Measurements from ENCODE around the gene CDH4. TPM values are rescaled to one million over a fixed set of nuclear protein-coding genes. Genes with fewer than 3 reads are reported as not detected.

Gene CDH4
- total and polyA plus RNA-seq, 2 of the 4 experiments (the other 2 are of a cell fraction) = 1.6 to 3.5 TPM

DNA sequence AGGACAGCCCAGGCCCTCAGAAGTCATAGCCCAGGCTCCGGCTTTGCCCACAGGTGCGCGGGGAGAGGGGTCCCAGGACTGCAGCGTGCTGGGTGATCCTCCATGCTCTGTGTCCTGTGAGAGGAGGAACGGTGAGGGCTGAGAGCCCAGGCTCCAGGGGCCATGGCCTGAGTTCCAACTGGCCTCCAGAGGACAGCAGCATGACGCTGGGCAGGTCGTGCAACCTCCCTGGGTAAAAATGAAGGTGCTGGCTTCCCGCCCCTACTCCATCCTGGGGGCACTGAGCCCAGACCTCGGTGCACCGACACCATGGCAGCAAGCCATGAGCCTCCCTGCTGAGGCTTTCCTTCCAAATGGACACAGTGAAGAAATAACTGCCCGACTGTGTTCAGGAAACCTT lies 508.3 kb downstream of the CDH4 start:
- Histone ChIP-seq H4K8ac (ENCODE audit: low read depth in 2 of 2, low read length in 2 of 2) (no peak overlapping the region), H2AK9ac (replicated peaks; ENCODE audit: low read depth, low read length, poor library complexity) (peak overlapping the region; percentile 15), H3K4me3 (ENCODE audit: insufficient read depth, low read depth, low read length) (no peak overlapping the region), H3K27ac (ENCODE audit: insufficient read depth, low read length) (no peak overlapping the region), H3K9me3 (ENCODE audit: control insufficient read depth, insufficient read depth, low read length) (no peaks in the 10 kb centered on the region), H2BK20ac (ENCODE audit: low read depth, low read length) (no peak overlapping the region), H3K14ac (replicated peaks; ENCODE audit: low read depth, low read length) (no peak overlapping the region), H3K9me1 (ENCODE audit: insufficient read depth, low read length) (peaks cover 2% of the 10 kb centered on the region; the same call in 1 of the 2 replicates), H3K9ac (ENCODE audit: low read depth, low read length) (no peak overlapping the region), H4K91ac (ENCODE audit: insufficient read depth, low read depth, low read length) (no peak overlapping the region), H3K4me1 (ENCODE audit: control insufficient read depth, insufficient read depth, low read length) (no peaks in the 10 kb centered on the region), H3K36me3 (ENCODE audit: control insufficient read depth, insufficient read depth, low read length) (no peaks in the 10 kb centered on the region), H2AFZ (replicated peaks; ENCODE audit: low read length, poor library complexity) (no peak overlapping the region), H3K4me2 (ENCODE audit: low read depth, low read length) (no peak overlapping the region), H3K18ac (ENCODE audit: low read depth, low read length) (no peak overlapping the region), H3K79me1 (ENCODE audit: low read depth in 1 of 2, low read length in 2 of 2) (no peaks in the 10 kb centered on the region), H4K5ac (ENCODE audit: low read depth, low read length) (no peak overlapping the region), H3K56ac (ENCODE audit: extremely low read depth, insufficient read depth, low read length) (no peak overlapping the region), H3K4ac (ENCODE audit: low read depth, low read length) (no peak overlapping the region), H2BK15ac (ENCODE audit: low read depth, low read length) (no peak overlapping the region), H2BK5ac (ENCODE audit: low read depth, low read length, poor library complexity, severe bottlenecking) (no peak overlapping the region), H2AK5ac (ENCODE audit: low read depth, low read length) (no peak overlapping the region), H4K20me1 (ENCODE audit: insufficient read depth, low read length) (no peaks in the 10 kb centered on the region), H3K27me3 (ENCODE audit: control insufficient read depth, insufficient read depth, low read length) (peaks cover 2% of the 10 kb centered on the region; the same call in 1 of the 2 replicates), H3K23ac (ENCODE audit: low read depth, low read length) (no peak overlapping the region), H2BK120ac (ENCODE audit: low read depth, low read length) (no peak overlapping the region)
- WGBS, 2 experiments (ENCODE audit: extremely low coverage in 2 of 2, insufficient read length in 1 of 2) = 89% methylated on average over 3 of the region's 11 CpGs; no CpG with 5 or more reads in 1 of the 2 experiments
- ATAC-seq (ENCODE audit: low read depth) = no peak
- BruUV-seq (replicated peaks) = no TSS peak
- CTCF ChIA-PET = no interaction called here
- in situ Hi-C loops (cut with MboI; ENCODE audit: low sequenced_read_pairs) = no loop called here
- POLR2A ChIA-PET (ENCODE audit: unreplicated experiment) = no interaction called here
- no peak for DNase-seq
- intact Hi-C loops (cut with micrococcal nuclease) = no loop called here
- dilution Hi-C loops (cut with HindIII; ENCODE audit: low sequenced_read_pairs, unreplicated experiment) = no loop called here
- TF ChIP-seq POLR2A (IDR thresholded peaks at IDR 0.05; ENCODE audit: low read depth, low read length) = no peak
- TF ChIP-seq RCOR1 (IDR thresholded peaks at IDR 0.05; ENCODE audit: insufficient replicate concordance, low read length) = no peak
- TF ChIP-seq RAD21 (IDR thresholded peaks at IDR 0.05; ENCODE audit: low read length) = no peak
- TF ChIP-seq MXI1 (IDR thresholded peaks at IDR 0.05; ENCODE audit: borderline replicate concordance, low read depth, low read length) = no peak
- no peak for TF ChIP-seq MAZ (IDR thresholded peaks at IDR 0.05; ENCODE audit: borderline replicate concordance, low read depth, low read length)
- TF ChIP-seq RFX5 (IDR thresholded peaks at IDR 0.05; ENCODE audit: low read depth, low read length) = no peak
- no peak for TF ChIP-seq MAFK (IDR thresholded peaks at IDR 0.05; ENCODE audit: low read depth, low read length)
- TF ChIP-seq, protein P1, sequence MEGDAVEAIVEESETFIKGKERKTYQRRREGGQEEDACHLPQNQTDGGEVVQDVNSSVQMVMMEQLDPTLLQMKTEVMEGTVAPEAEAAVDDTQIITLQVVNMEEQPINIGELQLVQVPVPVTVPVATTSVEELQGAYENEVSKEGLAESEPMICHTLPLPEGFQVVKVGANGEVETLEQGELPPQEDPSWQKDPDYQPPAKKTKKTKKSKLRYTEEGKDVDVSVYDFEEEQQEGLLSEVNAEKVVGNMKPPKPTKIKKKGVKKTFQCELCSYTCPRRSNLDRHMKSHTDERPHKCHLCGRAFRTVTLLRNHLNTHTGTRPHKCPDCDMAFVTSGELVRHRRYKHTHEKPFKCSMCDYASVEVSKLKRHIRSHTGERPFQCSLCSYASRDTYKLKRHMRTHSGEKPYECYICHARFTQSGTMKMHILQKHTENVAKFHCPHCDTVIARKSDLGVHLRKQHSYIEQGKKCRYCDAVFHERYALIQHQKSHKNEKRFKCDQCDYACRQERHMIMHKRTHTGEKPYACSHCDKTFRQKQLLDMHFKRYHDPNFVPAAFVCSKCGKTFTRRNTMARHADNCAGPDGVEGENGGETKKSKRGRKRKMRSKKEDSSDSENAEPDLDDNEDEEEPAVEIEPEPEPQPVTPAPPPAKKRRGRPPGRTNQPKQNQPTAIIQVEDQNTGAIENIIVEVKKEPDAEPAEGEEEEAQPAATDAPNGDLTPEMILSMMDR (conservative IDR thresholded peaks at IDR 0.05; ENCODE audit: low read depth, low read length) = no peak
- TF ChIP-seq CEBPB (IDR thresholded peaks at IDR 0.05; ENCODE audit: low read depth, low read length) = no peak
- no peak for TF ChIP-seq FOS (IDR thresholded peaks at IDR 0.05; ENCODE audit: low read depth, low read length)
- TF ChIP-seq CHD1 (IDR thresholded peaks at IDR 0.05; ENCODE audit: low read depth, low read length) = no peak
- TF ChIP-seq, protein P2, sequence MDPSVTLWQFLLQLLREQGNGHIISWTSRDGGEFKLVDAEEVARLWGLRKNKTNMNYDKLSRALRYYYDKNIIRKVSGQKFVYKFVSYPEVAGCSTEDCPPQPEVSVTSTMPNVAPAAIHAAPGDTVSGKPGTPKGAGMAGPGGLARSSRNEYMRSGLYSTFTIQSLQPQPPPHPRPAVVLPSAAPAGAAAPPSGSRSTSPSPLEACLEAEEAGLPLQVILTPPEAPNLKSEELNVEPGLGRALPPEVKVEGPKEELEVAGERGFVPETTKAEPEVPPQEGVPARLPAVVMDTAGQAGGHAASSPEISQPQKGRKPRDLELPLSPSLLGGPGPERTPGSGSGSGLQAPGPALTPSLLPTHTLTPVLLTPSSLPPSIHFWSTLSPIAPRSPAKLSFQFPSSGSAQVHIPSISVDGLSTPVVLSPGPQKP (IDR thresholded peaks at IDR 0.05; ENCODE audit: borderline replicate concordance, low read depth, low read length) = no peak
- TF ChIP-seq BHLHE40 (IDR thresholded peaks at IDR 0.05; ENCODE audit: low read depth, low read length) = no peak
- no peak for TF ChIP-seq USF2 (IDR thresholded peaks at IDR 0.05; ENCODE audit: low read depth, low read length)
- TF ChIP-seq SMC3 (IDR thresholded peaks at IDR 0.05; ENCODE audit: low read depth, low read length) = no peak
- TF ChIP-seq NFE2L2 (IDR thresholded peaks at IDR 0.05; ENCODE audit: low read depth, low read length) = no peak

Data from IMR-90 (cell line).